GM18517 (cell line): ENCODE data around the gene HSF5.
"Not testable (repeated sequence)": the region's sequence is repeated elsewhere in the genome, so short reads cannot be mapped to it uniquely, and the experiment has no call there.

Experiments
- ATAC-seq: cut with Tn5 transposase; IDR thresholded peaks from one replicate; pipeline ENCODE4 v1.9.1; 2021; ENCODE audit warnings: mild to moderate bottlenecking, moderate library complexity; ENCODE audit not compliant: unreplicated experiment

Gene HSF5

GRCh38 chr17:58414596-58414997 is 73.6 kb downstream of the HSF5 start:
- no peak for ATAC-seq

- no peak for ATAC-seq
Observed at GRCh38 chr17:58413684-58414083, 74.5 kb downstream of the HSF5 start.

DNA sequence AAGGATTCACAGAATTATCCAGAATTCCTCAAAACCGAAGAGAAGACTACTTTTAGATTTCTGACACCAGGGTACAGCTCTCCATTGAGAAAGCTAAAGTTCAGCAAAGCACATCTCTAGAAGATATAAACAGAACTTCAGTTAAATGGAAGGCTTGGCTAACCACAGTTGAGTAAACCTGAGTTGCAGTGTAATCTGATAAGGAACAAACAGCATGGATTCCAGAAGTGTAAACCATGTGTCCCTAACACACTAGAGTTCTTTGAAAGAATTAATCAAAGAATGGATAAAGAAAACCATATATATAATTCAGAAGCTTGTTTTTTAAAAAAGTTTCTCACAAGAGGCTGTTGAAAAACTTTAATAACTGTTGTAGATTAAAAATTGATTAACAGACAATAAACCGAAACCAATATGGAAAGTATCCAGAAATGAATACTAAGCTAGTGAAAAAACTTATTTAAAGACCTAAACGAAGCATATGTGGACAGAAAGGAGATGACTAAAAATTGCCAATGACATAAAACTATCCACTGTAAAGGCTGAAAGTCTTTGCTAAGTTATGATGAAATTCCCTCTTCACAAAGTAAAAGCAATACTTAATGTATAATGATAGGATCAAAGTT is 75.1 kb downstream of the HSF5 start:
- no peak for ATAC-seq

DNA sequence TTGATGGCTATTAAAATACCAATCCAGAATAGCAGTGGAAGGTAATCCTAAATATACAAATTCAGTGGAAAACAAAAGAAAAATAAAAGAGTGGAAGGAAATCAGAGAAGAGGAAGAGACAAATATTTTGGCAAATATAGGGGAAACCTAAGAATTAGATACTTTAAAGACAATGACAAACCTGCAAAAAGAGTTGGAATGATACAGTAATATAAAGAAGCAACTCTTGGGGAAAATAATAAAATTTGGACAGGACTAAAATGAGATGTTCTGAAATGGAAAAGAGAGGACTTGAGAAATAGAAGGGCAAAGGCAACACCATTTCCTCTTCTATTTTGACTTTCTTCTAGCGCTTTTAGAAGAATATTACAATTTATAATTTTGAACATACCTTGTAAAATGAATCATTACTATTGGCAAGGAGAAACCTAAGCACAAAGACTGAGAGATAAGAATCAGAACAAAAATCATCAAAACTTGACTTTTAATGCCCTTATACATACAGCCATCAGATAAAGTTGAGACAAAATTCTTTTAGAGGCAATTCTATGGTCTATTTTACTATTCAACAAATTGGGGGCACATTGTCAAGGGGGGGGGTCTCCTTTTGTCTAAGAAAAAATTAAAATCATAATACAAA is 76.0 kb downstream of the HSF5 start:
- no peak for ATAC-seq

GRCh38 chr17:58411408-58411894 is 76.8 kb downstream of the HSF5 start:
- no peak for ATAC-seq

DNA sequence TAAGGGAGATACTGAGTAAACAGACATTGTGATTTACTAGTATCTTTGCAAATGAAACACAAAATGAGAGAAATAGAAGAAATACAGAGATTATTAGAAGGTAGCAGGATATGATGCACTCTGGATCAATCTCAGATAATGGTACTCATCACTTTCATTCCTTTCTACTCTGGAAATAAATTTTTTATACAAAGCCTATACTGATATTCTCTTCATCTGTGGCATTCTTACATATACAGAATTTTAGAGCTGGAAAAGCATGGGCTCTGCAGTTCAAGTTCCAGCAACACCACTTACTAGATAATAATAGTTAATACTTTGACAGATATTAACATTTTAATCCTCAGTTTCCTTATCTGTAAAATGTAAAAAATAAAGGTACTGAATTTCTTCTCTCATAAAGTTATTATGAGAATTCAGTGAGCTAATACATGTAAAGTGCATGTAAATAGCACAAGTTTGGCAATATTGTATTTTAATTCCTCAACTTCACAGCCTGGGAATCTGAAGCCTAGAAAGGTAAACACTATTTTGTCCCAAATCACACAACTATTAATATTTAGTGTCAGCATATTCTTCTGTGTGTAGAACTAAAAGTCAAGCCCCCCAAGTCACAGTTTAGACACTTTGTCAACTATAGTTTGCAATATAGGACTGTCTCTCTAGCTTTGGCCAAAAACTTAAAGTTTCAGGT is 77.3 kb downstream of the HSF5 start:
- no peak for ATAC-seq

DNA sequence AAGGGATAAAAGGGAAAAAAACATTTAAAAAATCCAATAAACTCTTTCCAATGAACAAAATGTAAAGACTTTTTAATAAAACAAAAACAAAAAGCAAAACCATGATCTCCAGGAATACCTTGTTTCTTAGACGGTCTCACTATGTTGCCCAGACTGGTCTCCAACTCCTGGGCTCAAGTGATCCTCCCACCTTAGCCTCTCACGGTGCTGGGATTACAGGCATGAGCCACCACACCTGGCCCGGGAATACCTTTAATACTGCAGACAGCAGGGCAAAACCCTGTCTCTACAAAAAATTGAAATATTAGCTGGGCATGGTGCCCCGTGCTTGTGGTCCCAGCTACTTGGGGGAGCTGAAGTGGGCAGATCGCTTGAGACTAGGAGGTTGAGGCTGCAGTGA is 78.8 kb downstream of the HSF5 start:
- no peak for ATAC-seq

DNA sequence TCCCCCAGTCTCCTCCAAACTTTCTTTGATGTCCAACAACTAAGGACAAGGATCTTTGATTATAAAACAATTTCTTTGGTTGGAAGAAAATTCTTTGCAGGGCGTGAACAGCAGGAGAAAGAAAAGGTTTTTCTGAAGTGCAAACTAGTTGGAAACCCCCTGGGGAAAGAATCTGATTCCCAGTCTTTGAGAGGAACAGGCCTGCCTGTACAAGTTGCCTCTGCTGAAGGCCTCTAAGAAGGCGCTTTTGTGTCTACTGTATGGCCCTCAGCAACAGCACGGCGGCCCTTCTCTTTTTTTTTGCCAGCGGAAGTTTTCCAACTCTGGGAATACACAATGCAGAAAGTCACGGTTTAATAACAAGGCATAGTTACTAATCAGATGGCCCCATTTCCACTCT is 84.9 kb downstream of the HSF5 start:
- no peak for ATAC-seq

GRCh38 chr17:58402679-58403078 is 85.5 kb downstream of the HSF5 start:
- no peak for ATAC-seq

GRCh38 chr17:58402047-58402446 is 86.2 kb downstream of the HSF5 start:
- no peak for ATAC-seq

DNA sequence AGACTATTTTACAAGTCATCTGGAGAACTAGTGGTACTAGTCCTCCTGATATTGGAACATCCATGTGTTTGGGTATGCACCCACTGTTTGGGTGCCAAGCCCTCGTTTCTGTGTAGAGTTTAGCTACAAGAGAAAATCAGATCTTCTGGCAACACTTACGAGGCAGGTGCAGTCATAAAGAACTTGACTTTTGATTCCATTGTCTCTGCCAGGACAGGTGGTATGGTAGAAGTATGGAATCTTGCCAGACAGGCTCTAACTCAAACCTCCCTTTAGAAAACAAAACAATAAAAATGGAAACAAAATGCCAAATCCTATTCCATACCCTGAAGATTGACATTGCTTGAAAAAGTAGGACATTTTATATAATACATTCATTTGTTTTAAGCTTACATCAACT is 86.9 kb downstream of the HSF5 start:
- no peak for ATAC-seq

DNA sequence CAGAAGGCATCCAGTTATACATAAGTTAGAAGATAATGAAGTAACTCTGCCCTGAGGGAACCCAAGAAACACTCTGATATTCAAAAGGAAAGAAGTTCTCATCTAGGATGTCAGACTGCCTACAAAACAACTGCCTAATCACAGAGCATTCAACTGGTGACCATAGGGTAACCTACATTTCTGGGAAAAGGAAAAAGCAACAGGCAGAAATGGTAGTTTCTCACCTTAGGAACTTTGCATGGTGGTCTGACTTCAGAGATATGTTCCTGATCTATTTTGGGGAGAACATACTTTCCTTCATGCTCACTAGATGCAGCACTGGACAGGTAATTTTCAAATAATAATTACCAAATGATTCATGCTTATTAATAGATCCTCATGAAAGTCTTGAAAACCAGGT is 87.4 kb downstream of the HSF5 start:
- ATAC-seq = no peak

DNA sequence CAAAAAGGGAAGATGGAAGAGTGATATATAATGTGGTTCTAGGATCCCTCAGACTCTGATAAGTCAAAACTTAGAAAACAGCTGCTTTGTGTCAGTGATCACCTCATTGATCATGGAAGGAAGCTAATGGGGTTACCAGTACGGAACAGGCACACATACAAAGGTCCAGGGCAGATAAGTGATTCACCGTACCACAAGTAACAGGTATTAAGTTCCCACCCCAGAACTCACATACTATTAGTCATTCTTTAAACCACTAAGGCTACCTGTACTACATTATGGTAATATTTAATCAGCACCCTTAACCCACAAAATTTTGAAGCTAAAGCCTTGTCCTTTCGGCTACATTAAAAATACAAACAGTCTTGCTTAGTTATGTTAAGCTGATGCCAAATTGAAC is 88.2 kb downstream of the HSF5 start:
- no peak for ATAC-seq

DNA sequence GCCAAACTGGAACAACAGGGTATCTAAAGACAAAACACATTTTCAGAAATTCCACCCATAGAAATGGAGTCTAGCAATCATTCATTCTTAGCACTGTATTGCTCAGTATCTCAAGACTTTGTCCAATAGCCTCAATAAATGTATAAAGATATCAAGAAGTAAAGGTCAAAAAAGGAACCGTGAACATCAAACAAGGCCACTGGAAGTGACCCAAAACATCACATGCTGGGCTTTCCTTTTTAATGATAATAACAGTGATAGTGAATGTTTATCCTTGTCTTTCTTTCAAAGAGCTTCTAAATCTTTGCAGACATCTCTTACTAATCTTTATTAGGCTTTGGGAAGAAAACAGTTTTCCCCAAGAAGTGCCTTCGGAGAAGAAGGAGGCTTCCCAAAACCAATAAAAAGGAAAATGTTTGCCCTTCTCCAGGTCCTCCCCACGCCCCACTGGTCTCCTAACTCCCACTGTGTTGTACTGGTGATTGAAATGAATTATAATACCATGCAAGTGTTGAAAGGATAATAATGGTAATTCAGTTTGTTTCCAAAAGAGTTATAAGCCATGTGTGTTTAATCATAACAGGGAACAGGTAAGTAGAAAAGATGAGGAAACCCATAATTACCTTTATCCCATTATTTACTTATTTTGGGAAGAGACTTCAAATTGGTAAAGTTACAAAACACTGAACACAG is 89.5 kb downstream of the HSF5 start:
- no peak for ATAC-seq

GRCh38 chr17:58397421-58397820 is 90.8 kb downstream of the HSF5 start:
- not testable (repeated sequence) for ATAC-seq

- no peak for ATAC-seq
Observed at GRCh38 chr17:58396173-58396572, 92.0 kb downstream of the HSF5 start.

DNA sequence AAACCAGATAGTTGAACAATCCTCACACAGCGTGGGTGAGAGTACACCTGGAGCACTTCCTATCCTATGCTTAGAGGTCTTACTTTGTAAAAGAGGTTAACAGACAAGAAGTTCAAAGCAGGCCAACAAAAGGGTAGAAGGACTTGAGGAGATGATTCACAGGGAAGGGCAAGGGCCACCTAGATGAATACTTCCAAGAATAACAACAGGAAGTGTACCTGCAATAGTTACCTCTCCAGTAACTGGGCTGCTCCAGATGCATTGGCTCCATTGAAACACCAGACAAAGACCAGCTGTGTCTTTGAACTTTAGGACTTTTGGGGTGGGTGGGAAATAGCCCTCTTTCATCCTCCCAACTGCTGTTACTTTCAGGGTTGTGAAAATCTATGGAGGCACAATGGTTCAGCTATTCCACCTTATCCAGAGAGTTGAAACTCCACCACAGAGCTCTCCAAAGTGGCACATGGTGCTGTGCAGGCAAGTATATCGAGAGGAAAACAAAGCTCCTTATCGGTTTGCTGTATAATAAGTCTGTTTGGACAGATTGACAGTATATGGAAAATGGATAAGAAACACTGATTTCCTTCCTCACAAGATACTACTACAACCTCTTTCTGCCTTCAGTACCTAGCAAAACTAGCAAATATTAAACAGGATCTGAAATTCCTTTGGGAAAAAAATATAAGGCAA is 93.5 kb downstream of the HSF5 start:
- no peak for ATAC-seq

DNA sequence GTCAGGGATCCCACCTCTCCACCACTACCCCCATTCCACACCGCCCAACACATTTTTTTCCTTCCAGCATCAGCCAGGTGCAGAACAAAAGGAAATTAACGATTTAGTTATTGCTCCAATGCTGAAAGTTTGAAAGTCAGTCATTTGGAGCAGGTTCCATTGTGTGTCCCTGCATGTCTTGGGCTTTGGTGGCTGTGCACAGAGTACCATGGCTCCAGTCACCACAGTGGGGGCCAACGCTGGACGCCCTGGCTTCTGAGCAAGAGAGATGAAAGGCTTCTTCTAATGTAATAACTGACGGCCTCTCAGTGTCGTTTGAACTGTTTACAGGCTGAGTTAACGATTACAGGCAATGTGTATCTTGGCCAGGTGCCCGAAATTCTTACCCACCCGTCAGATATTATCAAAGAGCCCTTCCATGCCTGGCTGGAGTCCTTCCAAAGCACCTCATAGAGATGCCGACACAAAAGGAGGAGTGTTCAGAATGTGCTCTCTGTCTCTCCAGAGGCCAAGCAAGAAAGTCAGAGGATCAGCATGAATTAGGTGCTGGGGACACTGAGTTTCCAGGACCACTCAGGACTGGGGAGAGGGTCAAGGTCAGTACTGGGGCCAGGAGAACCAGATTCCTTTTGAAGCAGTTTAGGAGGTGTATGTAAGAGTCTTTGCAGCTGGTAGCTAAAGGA is 96.8 kb downstream of the HSF5 start:
- no peak for ATAC-seq

DNA sequence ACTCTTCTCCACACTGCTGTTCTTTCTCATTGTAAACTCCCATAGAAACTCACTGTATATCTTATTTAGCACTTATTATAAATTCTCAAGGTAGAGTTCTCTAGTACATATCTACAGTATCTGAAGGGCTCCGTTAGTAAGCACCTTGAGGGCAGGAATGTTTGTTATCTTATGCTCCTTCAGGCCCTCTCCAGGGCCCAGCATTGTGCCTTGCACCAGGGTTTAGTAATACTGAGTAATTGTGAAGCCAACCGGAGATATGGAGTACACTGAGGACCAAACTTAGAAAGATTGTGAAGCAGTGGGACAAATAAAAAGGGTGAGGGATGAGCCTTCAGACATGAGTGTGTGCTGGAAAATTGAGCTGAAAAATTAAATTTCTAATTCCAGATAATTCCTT is 97.3 kb downstream of the HSF5 start:
- no peak for ATAC-seq
